Measurements from ENCODE around the gene RPL26. TPM values are rescaled to one million over a fixed set of nuclear protein-coding genes. Genes with fewer than 3 reads are reported as not detected.

Gene RPL26
- total RNA-seq, 1 donor from 2014 or later: 960 TPM

DNA sequence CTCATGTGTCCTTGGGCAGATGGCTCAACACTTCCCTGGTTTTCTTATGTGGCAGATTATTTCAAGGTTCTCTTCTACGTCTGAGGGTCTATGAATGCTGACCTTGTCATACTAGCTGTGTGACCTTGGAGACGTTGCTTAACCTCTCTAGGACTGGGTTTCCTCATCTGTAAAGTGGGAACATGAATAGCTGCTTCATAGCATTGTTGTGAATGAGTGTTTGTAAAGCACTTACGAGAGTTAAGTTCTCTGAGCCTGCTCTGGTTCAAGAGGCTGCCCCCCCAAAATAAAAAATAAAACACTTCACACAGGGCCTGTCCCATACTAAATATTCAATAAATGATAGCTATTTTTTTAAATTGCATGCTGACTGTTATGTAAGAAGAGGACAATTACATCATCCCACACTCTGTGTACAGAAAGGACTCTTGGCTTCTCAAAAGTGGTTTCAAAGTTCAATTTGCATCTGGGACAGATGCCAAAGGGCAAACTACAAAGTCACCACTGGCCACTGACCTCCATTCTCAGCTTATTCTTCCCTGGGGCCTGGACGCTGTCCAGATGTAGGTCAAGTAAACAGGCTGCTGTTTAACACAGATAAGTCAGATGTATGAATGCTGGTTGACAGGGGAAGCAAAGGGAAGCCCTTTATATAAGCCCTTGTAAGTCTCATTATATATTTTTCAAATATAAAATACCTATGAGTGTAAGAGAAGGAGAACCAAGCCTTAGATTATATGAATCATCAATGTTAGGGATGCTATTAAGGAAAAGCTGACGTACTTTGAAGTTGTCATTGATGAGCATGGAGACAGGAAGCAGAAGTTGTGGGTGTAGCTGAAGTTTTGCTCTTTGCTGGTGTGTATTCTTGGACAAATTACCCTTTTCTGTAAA, 37.3 kb upstream of the RPL26 start:
- Histone ChIP-seq H3K4me1 (peaks cover 17% of the 10 kb centered on the region), H3K4me3 (no peak overlapping the region), H3K36me3 (no peaks in the 10 kb centered on the region), H3K27ac (replicated peaks) (peak overlapping the region; percentile 63), H3K27me3 (ENCODE audit: low read depth) (peaks cover 9% of the 10 kb centered on the region), H3K9me3 (replicated peaks) (peaks cover 7% of the 10 kb centered on the region)
- TF ChIP-seq, protein P1, sequence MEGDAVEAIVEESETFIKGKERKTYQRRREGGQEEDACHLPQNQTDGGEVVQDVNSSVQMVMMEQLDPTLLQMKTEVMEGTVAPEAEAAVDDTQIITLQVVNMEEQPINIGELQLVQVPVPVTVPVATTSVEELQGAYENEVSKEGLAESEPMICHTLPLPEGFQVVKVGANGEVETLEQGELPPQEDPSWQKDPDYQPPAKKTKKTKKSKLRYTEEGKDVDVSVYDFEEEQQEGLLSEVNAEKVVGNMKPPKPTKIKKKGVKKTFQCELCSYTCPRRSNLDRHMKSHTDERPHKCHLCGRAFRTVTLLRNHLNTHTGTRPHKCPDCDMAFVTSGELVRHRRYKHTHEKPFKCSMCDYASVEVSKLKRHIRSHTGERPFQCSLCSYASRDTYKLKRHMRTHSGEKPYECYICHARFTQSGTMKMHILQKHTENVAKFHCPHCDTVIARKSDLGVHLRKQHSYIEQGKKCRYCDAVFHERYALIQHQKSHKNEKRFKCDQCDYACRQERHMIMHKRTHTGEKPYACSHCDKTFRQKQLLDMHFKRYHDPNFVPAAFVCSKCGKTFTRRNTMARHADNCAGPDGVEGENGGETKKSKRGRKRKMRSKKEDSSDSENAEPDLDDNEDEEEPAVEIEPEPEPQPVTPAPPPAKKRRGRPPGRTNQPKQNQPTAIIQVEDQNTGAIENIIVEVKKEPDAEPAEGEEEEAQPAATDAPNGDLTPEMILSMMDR (IDR thresholded peaks at IDR 0.05; ENCODE audit: borderline replicate concordance): no peak
- intact Hi-C loops (cut with micrococcal nuclease): no loop called here
- DNase-seq: peak; percentile 47

DNA sequence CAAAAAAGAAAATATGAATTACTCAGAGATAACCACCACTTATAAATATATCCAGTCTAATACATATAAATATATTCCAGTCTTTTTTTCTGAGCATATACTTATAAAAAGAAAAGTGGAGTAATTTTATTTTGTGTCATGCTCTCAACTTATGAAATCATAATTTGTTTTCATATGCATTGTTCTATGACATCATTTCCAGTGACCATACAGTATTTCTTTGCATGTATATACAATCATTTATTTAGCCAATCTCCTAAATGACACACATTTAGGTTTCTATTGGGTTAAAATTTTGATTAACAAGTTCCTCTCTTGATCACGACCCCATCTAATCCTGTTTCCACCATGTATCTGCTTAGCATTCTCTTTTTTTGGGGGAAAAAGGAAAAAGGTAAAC, 36.3 kb upstream of the RPL26 start:
- no peak overlapping the region for H3K4me3 ChIP-seq
- peaks cover 17% of the 10 kb centered on the region for H3K4me1 ChIP-seq
- H3K27ac ChIP-seq (replicated peaks): no peak overlapping the region
- no peak for DNase-seq
- H3K27me3 ChIP-seq (ENCODE audit: low read depth): peaks cover 11% of the 10 kb centered on the region
- H3K36me3 ChIP-seq: no peaks in the 10 kb centered on the region
- peaks cover 6% of the 10 kb centered on the region for H3K9me3 ChIP-seq (replicated peaks)
- TF ChIP-seq, protein P1 (IDR thresholded peaks at IDR 0.05; ENCODE audit: borderline replicate concordance): no peak
- intact Hi-C loops (cut with micrococcal nuclease): loop anchor here (10.0 kb wide), 1 partner anchor 325 kb away; the partner anchor contains the start of gene CCDC42

DNA sequence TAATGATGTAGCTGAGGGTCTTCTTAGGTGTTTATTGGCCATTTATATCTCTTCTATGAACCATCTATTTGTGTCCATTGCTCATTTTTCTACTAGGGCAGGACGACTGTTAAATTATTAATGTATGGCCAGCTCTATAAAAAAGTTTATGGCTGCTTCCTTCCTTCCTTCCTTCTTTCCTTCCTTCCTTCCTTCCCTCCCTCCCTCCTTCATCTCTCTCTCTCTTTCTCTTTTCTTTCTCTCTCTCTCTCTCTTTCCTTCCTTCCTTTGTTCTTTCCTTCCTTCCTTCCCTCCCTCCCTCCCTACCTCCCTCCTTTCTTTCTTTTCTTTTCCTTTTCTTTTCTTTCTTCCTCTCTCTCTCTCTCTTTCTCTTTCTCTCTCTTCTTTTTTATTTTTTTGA, 35.5 kb upstream of the RPL26 start:
- intact Hi-C loops (cut with micrococcal nuclease): loop anchor here (10.0 kb wide), 1 partner anchor 326 kb away; the partner anchor contains the start of gene CCDC42
- Histone ChIP-seq H3K36me3 (no peaks in the 10 kb centered on the region), H3K27me3 (ENCODE audit: low read depth) (peaks cover 11% of the 10 kb centered on the region), H3K4me3 (no peak overlapping the region), H3K9me3 (replicated peaks) (no peaks in the 10 kb centered on the region), H3K27ac (replicated peaks) (no peak overlapping the region), H3K4me1 (peaks cover 17% of the 10 kb centered on the region)
- TF ChIP-seq, protein P1 (IDR thresholded peaks at IDR 0.05; ENCODE audit: borderline replicate concordance): no peak
- no peak for DNase-seq

DNA sequence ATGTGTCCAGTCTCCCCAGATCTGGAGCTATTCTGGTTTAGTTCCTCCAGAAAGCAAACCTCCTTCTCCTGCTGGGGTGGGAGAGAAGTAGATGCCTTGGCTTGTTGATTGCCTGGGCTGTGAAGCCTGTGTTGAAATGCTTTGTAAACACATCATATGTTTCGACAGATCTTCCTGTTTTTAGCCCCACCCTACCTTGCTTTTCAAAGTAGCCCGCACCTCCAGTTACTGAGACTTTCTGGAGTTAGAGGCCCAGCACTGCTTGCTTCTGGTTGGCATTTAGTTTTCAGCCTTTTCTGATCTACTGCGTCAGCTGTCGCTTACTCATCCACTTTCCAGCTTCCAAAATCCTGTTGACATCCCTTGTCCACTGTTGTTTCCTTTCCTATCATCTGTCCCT, 34.8 kb upstream of the RPL26 start:
- intact Hi-C loops (cut with micrococcal nuclease): loop anchor here (10.0 kb wide), 1 partner anchor 327 kb away; the partner anchor contains the start of gene CCDC42
- TF ChIP-seq, protein P1 (IDR thresholded peaks at IDR 0.05; ENCODE audit: borderline replicate concordance): no peak
- Histone ChIP-seq H3K4me1 (peaks cover 17% of the 10 kb centered on the region), H3K27ac (replicated peaks) (no peak overlapping the region), H3K36me3 (no peaks in the 10 kb centered on the region), H3K4me3 (no peak overlapping the region), H3K27me3 (ENCODE audit: low read depth) (peaks cover 11% of the 10 kb centered on the region), H3K9me3 (replicated peaks) (no peaks in the 10 kb centered on the region)
- DNase-seq: no peak

DNA sequence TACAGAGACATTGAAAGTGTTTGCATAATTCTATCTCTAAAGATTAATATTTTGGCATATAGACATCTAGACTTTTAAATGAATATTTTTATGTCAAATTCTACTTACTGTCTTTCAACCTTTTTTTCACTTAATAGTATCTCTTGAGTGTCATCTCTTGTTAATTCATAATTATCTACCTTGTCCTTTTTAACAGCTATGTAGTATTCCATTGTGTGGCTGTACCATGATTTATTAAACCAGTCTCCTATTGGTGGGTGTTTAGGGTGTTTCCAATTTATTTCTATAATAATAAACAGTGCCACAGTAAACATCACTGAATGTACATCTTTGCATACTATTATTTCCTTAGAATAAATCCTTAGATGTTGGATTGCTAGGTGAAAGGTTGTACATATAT, 30.9 kb upstream of the RPL26 start:
- DNase-seq: no peak
- H3K4me1 ChIP-seq: peaks cover 4% of the 10 kb centered on the region
- intact Hi-C loops (cut with micrococcal nuclease): loop anchor here (10.0 kb wide), 1 partner anchor 331 kb away; the partner anchor contains the start of gene CCDC42
- no peak overlapping the region for H3K4me3 ChIP-seq
- H3K27me3 ChIP-seq (ENCODE audit: low read depth): peaks cover 11% of the 10 kb centered on the region
- TF ChIP-seq, protein P1 (IDR thresholded peaks at IDR 0.05; ENCODE audit: borderline replicate concordance): no peak
- no peaks in the 10 kb centered on the region for H3K36me3 ChIP-seq
- H3K9me3 ChIP-seq (replicated peaks): no peaks in the 10 kb centered on the region
- H3K27ac ChIP-seq (replicated peaks): no peak overlapping the region

Measured in left ventricle myocardium inferior (tissue), 1 donor.